Caco-2 (cell line): ENCODE data around the gene PIBF1. TPM values are rescaled to one million over a fixed set of nuclear protein-coding genes. Genes with fewer than 3 reads are reported as not detected.
A peak's percentile ranks its signal among the peaks of the same experiment; 100 is the strongest.
"Not testable (repeated sequence)": the region's sequence is repeated elsewhere in the genome, so short reads cannot be mapped to it uniquely, and the experiment has no call there.

Experiments used
- BruUV-seq: library from RNA; stranded (reverse); fragments of 400-500 nt; replicated peaks from 2 replicates; lab custom pipeline; 2021; lab: Mats Ljungman, UMichigan
- CTCF ChIA-PET: fragments of 300-600 bp; sonication (Branson Sonifier 250); formaldehyde crosslinking; loops from one replicate; lab custom pipeline; 2022; ENCODE audit warnings: antibody characterized with exemption; lab: Charles Lee
- POLR2A ChIA-PET: fragments of 300-600 bp; sonication (Branson Sonifier 250); formaldehyde crosslinking; loops from one replicate; lab custom pipeline; 2022; ENCODE audit warnings: antibody characterized with exemption; lab: Charles Lee
- DNase-seq, 2 experiments: peaks; one replicate each; pipeline versions ENCODE4 v3.0.0 to v3.0.0-alpha.2; 2020 to 2022
- H3K27me3 ChIP-seq: replicated peaks from 2 replicates; pipeline ENCODE4 v1.6.0; 2011; ENCODE audit warnings: low read length; ENCODE audit not compliant: control insufficient read depth, insufficient read depth
- H3K36me3 ChIP-seq: 2 replicates; pipeline ENCODE4 v1.5.1; 2011; ENCODE audit warnings: low read length; ENCODE audit not compliant: control insufficient read depth, insufficient read depth
- H3K4me1 ChIP-seq: fragments of 250-450 bp; sonication (Bioruptor Pico); 2 replicates; pipeline ENCODE4 v1.5.1; 2020; ENCODE audit warnings: mild to moderate bottlenecking
- H3K4me3 ChIP-seq: 2 replicates; pipeline ENCODE4 v1.5.1; 2011; ENCODE audit warnings: low read depth, mild to moderate bottlenecking, control low read depth, low read length
- H3K9me3 ChIP-seq: fragments of 250-450 bp; sonication (Bioruptor Pico); 2 replicates; pipeline ENCODE4 v1.5.1; 2020; ENCODE audit warnings: mild to moderate bottlenecking, moderate library complexity
- H3K27ac Mint-ChIP-seq: one replicate; pipeline ENCODE4 v1.8.0; 2022; ENCODE audit warnings: mixed read lengths; ENCODE audit not compliant: unreplicated experiment
- H3K27me3 Mint-ChIP-seq: one replicate; pipeline ENCODE4 v1.8.0; 2022; ENCODE audit warnings: mixed read lengths; ENCODE audit not compliant: insufficient read depth, unreplicated experiment
- H3K36me3 Mint-ChIP-seq: one replicate; pipeline ENCODE4 v1.8.0; 2022; ENCODE audit warnings: mild to moderate bottlenecking, mixed read lengths; ENCODE audit not compliant: insufficient read depth, unreplicated experiment
- H3K4me1 Mint-ChIP-seq: one replicate; pipeline ENCODE4 v1.8.0; 2022; ENCODE audit warnings: low read depth, mixed read lengths; ENCODE audit not compliant: unreplicated experiment
- H3K4me3 Mint-ChIP-seq: one replicate; pipeline ENCODE4 v1.8.0; 2022; ENCODE audit warnings: mild to moderate bottlenecking, moderate library complexity, mixed read lengths; ENCODE audit not compliant: unreplicated experiment
- H3K9me3 Mint-ChIP-seq: one replicate; pipeline ENCODE4 v1.8.0; 2022; ENCODE audit warnings: mixed read lengths; ENCODE audit not compliant: unreplicated experiment
- CTCF ChIP-seq, 2 experiments: fragments of 200-600 bp in 1 of 2; IDR thresholded peaks; 1 replicate in 1 of 2; 2 replicates in 1 of 2; pipeline versions ENCODE4 v1.5.1 to v1.8.0; 2011 to 2022; ENCODE audit warnings: antibody characterized with exemption in 1 of 2, control low read depth in 1 of 2, inconsistent platforms in 1 of 2, low read depth in 1 of 2, low read length in 1 of 2, mild to moderate bottlenecking in 1 of 2, moderate library complexity in 1 of 2; ENCODE audit not compliant: insufficient read depth in 1 of 2, severe bottlenecking in 1 of 2, unreplicated experiment in 1 of 2
- intact Hi-C: fragments of 100-400 bp; cut with micrococcal nuclease; formaldehyde crosslinking; loops from one replicate; pipeline ENCODE4 v1.10.0; 2022; ENCODE audit not compliant: unreplicated experiment
- total RNA-seq: library from RNA; stranded (reverse); gene quantifications from 2 replicates; pipeline ENCODE4 v1.2.3, GENCODE V29; 2022

Gene PIBF1
- total RNA-seq, 1 experiment from 2014 or later = 13.4 TPM

- no peaks in the 10 kb centered on the region for H3K4me1 ChIP-seq
- POLR2A ChIA-PET = no interaction called here
- BruUV-seq = no TSS peak
- no peaks in the 10 kb centered on the region for H3K9me3 Mint-ChIP-seq
- no peak for TF ChIP-seq CTCF (IDR thresholded peaks at IDR 0.05; ENCODE audit: insufficient read depth in 1 of 2, low read depth in 1 of 2, low read length in 1 of 2, severe bottlenecking in 1 of 2, unreplicated experiment in 1 of 2)
- H3K4me3 Mint-ChIP-seq = no peak overlapping the region
- peaks cover 6% of the 10 kb centered on the region for H3K4me1 Mint-ChIP-seq
- no peak overlapping the region for H3K27ac Mint-ChIP-seq
- H3K27me3 ChIP-seq = no peaks in the 10 kb centered on the region
- H3K9me3 ChIP-seq = no peaks in the 10 kb centered on the region
- CTCF ChIA-PET = no interaction called here
- DNase-seq = no peak
- no peaks in the 10 kb centered on the region for H3K27me3 Mint-ChIP-seq
- H3K4me3 ChIP-seq = no peak overlapping the region
- no peaks in the 10 kb centered on the region for H3K36me3 ChIP-seq
- peaks cover under 1% of the 10 kb centered on the region for H3K36me3 Mint-ChIP-seq
- intact Hi-C loops = no loop called here
Observed at GRCh38 chr13:72834601-72835000, 52.7 kb downstream of the PIBF1 start.

GRCh38 chr13:72839831-72840426, 58.0 kb downstream of the PIBF1 start:
- H3K27me3 ChIP-seq = no peaks in the 10 kb centered on the region
- TF ChIP-seq CTCF (IDR thresholded peaks at IDR 0.05; ENCODE audit: insufficient read depth in 1 of 2, low read depth in 1 of 2, low read length in 1 of 2, severe bottlenecking in 1 of 2, unreplicated experiment in 1 of 2) = peak; percentile 89 to 90
- POLR2A ChIA-PET = no interaction called here
- BruUV-seq = no TSS peak
- peak; percentile 77 to 80 for DNase-seq
- Mint-ChIP-seq H3K36me3 (no peaks in the 10 kb centered on the region), H3K27me3 (no peaks in the 10 kb centered on the region), H3K27ac (no peak overlapping the region), H3K4me3 (no peak overlapping the region), H3K4me1 (no peaks in the 10 kb centered on the region), H3K9me3 (no peaks in the 10 kb centered on the region)
- no peaks in the 10 kb centered on the region for H3K36me3 ChIP-seq
- H3K4me1 ChIP-seq = no peaks in the 10 kb centered on the region; the same call in 1 of the 2 replicates
- intact Hi-C loops = loop anchor here (1.0 to 10.0 kb wide), 6 partner anchors 127 to 868 kb away; no protein-coding TSS in a partner anchor
- no peak overlapping the region for H3K4me3 ChIP-seq
- CTCF ChIA-PET = interaction anchor here (0.6 to 1.0 kb wide), 6 partner anchors 166 to 297 kb away, joined by 3 to 8 read pairs (median 4); partner anchors contain the start of gene KLF5
- no peaks in the 10 kb centered on the region for H3K9me3 ChIP-seq

GRCh38 chr13:72842991-72843390, 61.1 kb downstream of the PIBF1 start:
- Mint-ChIP-seq H3K36me3 (peaks cover 2% of the 10 kb centered on the region), H3K27me3 (no peaks in the 10 kb centered on the region)
- CTCF ChIA-PET = no interaction called here

GRCh38 chr13:72845148-72845547, 63.2 kb downstream of the PIBF1 start:
- H3K36me3 Mint-ChIP-seq, BruUV-seq, CTCF ChIA-PET, H3K27ac Mint-ChIP-seq, DNase-seq, H3K4me1 Mint-ChIP-seq, H3K4me3 Mint-ChIP-seq, H3K9me3 Mint-ChIP-seq, H3K4me1 ChIP-seq, H3K27me3 Mint-ChIP-seq, H3K27me3 ChIP-seq, POLR2A ChIA-PET, H3K9me3 ChIP-seq, H3K36me3 ChIP-seq, H3K4me3 ChIP-seq: not testable (repeated sequence)
- intact Hi-C loops = loop anchor here (10.0 kb wide), 1 partner anchor 700 kb away; no protein-coding TSS in a partner anchor

More at GRCh38 chr13:72842991-72843390, 61.1 kb downstream of the PIBF1 start:
- H3K9me3 Mint-ChIP-seq = no peaks in the 10 kb centered on the region
- H3K4me3 Mint-ChIP-seq = no peak overlapping the region
- no peak for DNase-seq
- H3K9me3 ChIP-seq = no peaks in the 10 kb centered on the region
- no peak overlapping the region for H3K4me3 ChIP-seq
- H3K27ac Mint-ChIP-seq = no peak overlapping the region
- H3K4me1 ChIP-seq = no peaks in the 10 kb centered on the region; the same call in 1 of the 2 replicates
- POLR2A ChIA-PET = no interaction called here
- no peaks in the 10 kb centered on the region for H3K4me1 Mint-ChIP-seq
- intact Hi-C loops = loop anchor here (10.0 kb wide), 1 partner anchor 702 kb away; no protein-coding TSS in a partner anchor
- no TSS peak for BruUV-seq
- no peaks in the 10 kb centered on the region for H3K36me3 ChIP-seq
- H3K27me3 ChIP-seq = no peaks in the 10 kb centered on the region
- TF ChIP-seq CTCF (IDR thresholded peaks at IDR 0.05; ENCODE audit: insufficient read depth in 1 of 2, low read depth in 1 of 2, low read length in 1 of 2, severe bottlenecking in 1 of 2, unreplicated experiment in 1 of 2) = no peak
